Naive B cell (primary cell): Measurements from ENCODE around the gene ORMDL3. TPM values are rescaled to one million over a fixed set of nuclear protein-coding genes. Genes with fewer than 3 reads are reported as not detected.

Experiments
- ATAC-seq, 2 donors: fragments of 150-1000 bp; cut with Tn5 transposase; 2 replicates each; pipeline ENCODE4 v1.10.0; 2021; ENCODE audit warnings: low read depth in 2 of 2, mild to moderate bottlenecking in 2 of 2, moderate library complexity in 2 of 2
- DNase-seq: peaks from one replicate; pipeline ENCODE4 v3.0.0; 2022
- H3K27ac Mint-ChIP-seq, 6 donors: one replicate each; pipeline ENCODE4 v1.8.0; 2020 to 2022; ENCODE audit warnings: mild to moderate bottlenecking in 6 of 6, mixed read lengths in 6 of 6, moderate library complexity in 5 of 6, inconsistent platforms in 2 of 6
- H3K27me3 Mint-ChIP-seq, 3 donors: one replicate each; pipeline ENCODE4 v1.8.0; 2021 to 2022; ENCODE audit warnings: mixed read lengths in 3 of 3, mild to moderate bottlenecking in 1 of 3
- H3K36me3 Mint-ChIP-seq, 2 donors: one replicate each; pipeline ENCODE4 v1.8.0; 2020 to 2022; ENCODE audit warnings: mixed read lengths in 2 of 2, inconsistent platforms in 1 of 2, mild to moderate bottlenecking in 1 of 2
- H3K4me1 Mint-ChIP-seq, 3 donors: one replicate each; pipeline ENCODE4 v1.8.0; 2020 to 2022; ENCODE audit warnings: mixed read lengths in 3 of 3, inconsistent platforms in 1 of 3, mild to moderate bottlenecking in 1 of 3, moderate library complexity in 1 of 3
- H3K4me3 Mint-ChIP-seq, 8 donors: one replicate each; pipeline ENCODE4 v1.8.0; 2020 to 2022; ENCODE audit warnings: mild to moderate bottlenecking in 8 of 8, mixed read lengths in 8 of 8, moderate library complexity in 8 of 8, inconsistent platforms in 2 of 8
- H3K9me3 Mint-ChIP-seq, 7 donors: one replicate each; pipeline ENCODE4 v1.8.0; 2020 to 2022; ENCODE audit warnings: mixed read lengths in 7 of 7, mild to moderate bottlenecking in 5 of 7, inconsistent platforms in 2 of 7, moderate library complexity in 1 of 7
- polyA plus RNA-seq, 6 donors: library from polyadenylated mRNA; unstranded; fragments of 300-500 nt; fragmentation: Illumina TruSeq; gene quantifications; one replicate each; pipeline ENCODE4 v1.2.3, GENCODE V29; 2021; ENCODE audit warnings: low read depth in 6 of 6

The ORMDL3 gene
- polyA plus RNA-seq, 6 donors from 2014 or later = 71.8 to 181 (median 95.9) TPM

DNA sequence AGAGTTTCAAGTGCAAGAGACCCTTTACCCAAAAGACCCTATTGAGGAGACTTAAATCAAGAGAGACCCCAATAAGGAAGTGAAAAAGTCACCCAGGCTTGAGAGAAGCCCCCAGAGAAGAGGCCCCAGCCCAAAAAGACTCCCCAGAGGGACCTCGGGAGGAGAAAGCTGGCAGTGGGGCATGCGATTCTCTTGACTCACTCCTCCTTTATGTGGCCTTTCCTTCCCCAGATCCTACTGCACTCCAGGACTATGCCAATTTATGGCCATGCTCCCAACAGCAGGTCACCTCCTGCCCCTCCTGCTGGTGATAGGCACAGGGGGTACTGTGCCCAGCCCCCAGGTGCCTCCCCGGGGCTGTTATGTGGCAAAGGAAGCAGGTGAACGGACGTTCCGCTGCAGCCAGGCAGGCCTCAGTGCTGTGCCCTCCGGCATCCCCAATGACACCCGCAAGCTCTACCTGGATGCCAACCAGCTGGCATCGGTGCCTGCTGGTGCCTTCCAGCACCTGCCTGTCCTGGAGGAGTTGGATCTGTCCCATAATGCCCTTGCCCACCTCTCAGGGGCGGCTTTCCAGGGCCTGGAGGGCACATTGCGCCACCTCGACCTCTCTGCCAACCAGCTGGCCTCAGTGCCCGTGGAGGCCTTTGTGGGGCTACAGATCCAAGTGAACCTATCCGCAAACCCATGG is 16.4 kb upstream of the ORMDL3 start:
- DNase-seq = no peak
- Mint-ChIP-seq H3K4me3 (no peak overlapping the region), H3K4me1 (peaks cover 41 to 49% (median 45%) of the 10 kb centered on the region in 3 donors), H3K9me3 (no peaks in the 10 kb centered on the region), H3K27me3 (no peaks in the 10 kb centered on the region), H3K36me3 (no peaks in the 10 kb centered on the region), H3K27ac (peak overlapping the region in 3 of 6 donors; percentile 62 to 82 (median 73))
- no peak for ATAC-seq

DNA sequence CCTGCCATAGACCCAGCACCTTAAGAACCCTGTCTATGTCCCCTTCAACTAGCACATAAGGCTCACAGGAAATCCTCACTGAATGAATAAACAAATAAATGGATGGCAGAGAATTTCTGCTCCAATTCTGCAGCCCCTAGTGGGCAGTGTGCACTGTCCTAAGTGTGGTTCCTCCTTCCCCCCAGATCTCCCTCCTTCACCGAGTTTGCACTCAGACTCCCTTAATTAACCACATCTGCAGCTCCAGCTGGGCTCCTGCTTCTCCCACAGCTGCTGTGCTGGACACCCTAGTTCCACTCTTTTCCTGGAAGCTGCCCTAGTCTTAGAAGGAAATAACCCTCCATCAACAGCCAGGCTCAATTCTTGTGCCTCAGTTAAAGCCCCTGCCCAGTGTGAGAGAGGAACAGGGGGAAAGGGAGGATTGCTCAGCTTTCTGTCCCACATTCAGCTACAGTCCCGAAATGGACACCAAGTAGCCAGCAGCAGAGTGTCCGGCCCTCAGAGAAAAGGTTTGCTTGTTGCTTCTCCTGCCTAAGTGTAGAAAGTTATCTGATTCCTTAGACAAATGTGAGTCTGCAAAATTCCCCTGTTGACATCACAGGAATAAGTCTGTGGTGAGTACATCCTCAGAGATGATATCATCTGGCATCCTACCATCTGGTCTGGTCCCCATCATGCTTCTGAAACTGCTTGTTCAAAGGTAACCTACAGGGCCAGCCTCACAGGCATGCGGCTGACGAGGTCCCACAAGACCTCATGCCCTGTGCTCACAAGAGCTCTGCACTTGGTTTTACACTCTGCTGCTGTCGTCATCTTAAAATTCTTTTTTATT is 12.4 kb upstream of the ORMDL3 start:
- peak; percentile 33 for DNase-seq
- H3K27ac Mint-ChIP-seq = peak overlapping the region in 5 of 6 donors; percentile 53 to 94 (median 87)
- H3K4me3 Mint-ChIP-seq = peak overlapping the region in 2 of 8 donors; percentile 37 to 57
- H3K9me3 Mint-ChIP-seq = no peaks in the 10 kb centered on the region
- no peaks in the 10 kb centered on the region for H3K27me3 Mint-ChIP-seq
- H3K4me1 Mint-ChIP-seq = peaks cover 31 to 48% (median 45%) of the 10 kb centered on the region in 3 donors
- ATAC-seq = peak; percentile 78 to 81
- no peaks in the 10 kb centered on the region for H3K36me3 Mint-ChIP-seq

DNA sequence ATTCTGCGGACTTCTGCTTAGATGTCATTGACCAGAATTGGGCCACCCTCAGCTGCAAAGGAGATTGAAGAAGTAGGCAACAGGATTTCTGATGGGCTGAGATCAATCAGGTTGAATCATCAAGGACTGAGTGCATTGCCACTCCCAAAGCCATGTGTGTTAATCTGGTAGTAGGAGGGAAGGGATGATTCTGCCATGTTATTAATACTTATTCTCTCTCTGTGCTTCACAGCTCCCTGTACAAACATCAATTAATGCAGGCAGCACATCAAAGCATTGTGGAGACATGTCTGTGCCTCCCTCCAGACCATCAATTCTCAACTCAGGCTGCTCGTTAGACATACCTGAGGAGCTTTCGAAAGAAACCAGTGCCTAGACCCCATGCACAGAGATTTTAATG is 11.7 kb upstream of the ORMDL3 start:
- H3K36me3 Mint-ChIP-seq = no peaks in the 10 kb centered on the region
- H3K4me1 Mint-ChIP-seq = peaks cover 29 to 48% (median 48%) of the 10 kb centered on the region in 3 donors
- H3K27me3 Mint-ChIP-seq = no peaks in the 10 kb centered on the region
- ATAC-seq (no peak), DNase-seq (no peak)
- peak overlapping the region in 4 of 6 donors; percentile 61 to 94 (median 82) for H3K27ac Mint-ChIP-seq
- no peaks in the 10 kb centered on the region for H3K9me3 Mint-ChIP-seq
- peak overlapping the region in 1 of 8 donors; percentile 57 for H3K4me3 Mint-ChIP-seq

DNA sequence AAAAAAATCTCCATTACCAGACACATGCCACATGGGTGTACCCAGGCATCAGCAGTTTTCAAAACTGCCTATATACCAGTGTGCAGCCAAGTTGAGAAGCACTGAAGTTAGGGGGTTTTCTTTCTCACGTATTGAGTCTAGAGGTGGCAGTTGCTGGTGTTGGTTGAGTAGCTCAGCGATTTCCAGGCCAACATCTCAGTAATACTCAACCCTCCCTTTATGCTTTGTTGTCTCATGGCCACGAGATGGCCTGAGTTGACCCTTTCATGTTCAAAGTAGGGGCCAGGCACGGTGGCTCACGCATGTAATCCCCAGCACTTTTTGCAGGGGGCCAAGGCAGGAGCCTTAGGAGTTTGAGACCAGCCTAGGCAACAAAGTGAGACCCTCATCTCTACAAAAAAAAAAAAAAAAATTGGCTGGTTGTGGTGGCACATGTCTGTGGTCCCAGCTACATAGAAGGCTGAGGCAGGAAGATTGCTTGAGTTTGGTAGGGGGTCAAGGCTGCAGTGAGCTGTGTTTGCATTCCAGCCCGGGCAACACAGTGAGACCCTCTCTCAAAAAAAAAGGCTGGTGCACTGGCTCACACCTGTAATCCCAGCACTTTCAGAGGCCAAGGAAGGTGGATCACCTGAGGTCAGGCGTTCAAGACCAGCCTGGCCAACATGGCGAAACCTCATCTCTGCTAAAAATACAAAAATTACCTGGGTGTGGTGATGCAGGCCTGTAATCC is 10.9 kb upstream of the ORMDL3 start:
- H3K36me3 Mint-ChIP-seq = no peaks in the 10 kb centered on the region
- peaks cover 26 to 47% (median 40%) of the 10 kb centered on the region in 3 donors for H3K4me1 Mint-ChIP-seq
- H3K27ac Mint-ChIP-seq = peak overlapping the region in 3 of 6 donors; percentile 56 to 82 (median 61)
- no peaks in the 10 kb centered on the region for H3K9me3 Mint-ChIP-seq
- H3K4me3 Mint-ChIP-seq = peak overlapping the region in 1 of 8 donors; percentile 51
- ATAC-seq (peak; percentile 63 to 64), DNase-seq (no peak)
- H3K27me3 Mint-ChIP-seq = no peaks in the 10 kb centered on the region

DNA sequence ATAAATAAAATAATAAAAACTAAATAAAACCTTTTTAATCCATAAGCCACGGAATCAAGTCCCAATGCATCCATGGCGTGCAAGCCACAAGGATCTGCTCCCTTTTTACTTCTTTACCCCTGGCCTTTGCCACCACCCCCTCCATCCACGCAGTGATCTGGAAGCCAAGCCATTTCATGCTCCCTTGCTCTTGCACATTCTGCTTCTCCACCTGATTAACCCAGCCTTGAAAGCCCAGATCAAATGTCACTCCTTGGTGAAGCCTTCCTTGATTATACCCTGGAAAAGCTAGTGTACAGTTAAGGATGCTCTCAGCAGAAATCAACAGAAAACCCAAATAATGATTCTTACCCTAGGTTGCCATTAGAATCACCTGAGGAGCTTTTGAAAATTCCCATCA is 10.0 kb upstream of the ORMDL3 start:
- H3K27me3 Mint-ChIP-seq = no peaks in the 10 kb centered on the region
- H3K9me3 Mint-ChIP-seq = no peaks in the 10 kb centered on the region
- H3K4me1 Mint-ChIP-seq = peaks cover 23 to 48% (median 40%) of the 10 kb centered on the region in 3 donors
- ATAC-seq = no peak
- no peak overlapping the region for H3K4me3 Mint-ChIP-seq
- peak overlapping the region in 1 of 6 donors; percentile 65 for H3K27ac Mint-ChIP-seq
- H3K36me3 Mint-ChIP-seq = no peaks in the 10 kb centered on the region
- no peak for DNase-seq

DNA sequence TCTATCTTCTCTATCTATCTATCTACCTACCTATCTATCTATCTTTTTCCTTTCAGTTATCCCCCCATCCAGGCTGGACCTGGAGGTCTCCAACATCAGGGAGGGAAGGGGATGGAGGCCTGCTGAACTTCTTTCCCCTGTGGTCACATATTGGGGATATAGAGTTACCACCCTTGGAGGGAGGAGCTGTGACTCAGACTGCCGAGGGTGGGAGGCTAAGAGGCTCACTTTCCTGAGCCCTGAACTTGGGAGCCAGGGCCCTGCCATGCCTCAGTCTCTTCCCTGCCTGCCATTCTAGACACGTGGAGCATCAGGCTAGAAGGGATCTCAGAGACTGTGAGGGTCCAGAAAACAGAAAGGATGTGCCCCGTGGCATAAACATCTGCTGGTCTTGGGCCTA is 8.5 kb upstream of the ORMDL3 start:
- Mint-ChIP-seq H3K36me3 (no peaks in the 10 kb centered on the region), H3K27me3 (no peaks in the 10 kb centered on the region), H3K27ac (peak overlapping the region in 1 of 6 donors; percentile 47), H3K9me3 (no peaks in the 10 kb centered on the region), H3K4me1 (peaks cover 15 to 43% (median 36%) of the 10 kb centered on the region in 3 donors), H3K4me3 (no peak overlapping the region)
- no peak for DNase-seq
- no peak for ATAC-seq

DNA sequence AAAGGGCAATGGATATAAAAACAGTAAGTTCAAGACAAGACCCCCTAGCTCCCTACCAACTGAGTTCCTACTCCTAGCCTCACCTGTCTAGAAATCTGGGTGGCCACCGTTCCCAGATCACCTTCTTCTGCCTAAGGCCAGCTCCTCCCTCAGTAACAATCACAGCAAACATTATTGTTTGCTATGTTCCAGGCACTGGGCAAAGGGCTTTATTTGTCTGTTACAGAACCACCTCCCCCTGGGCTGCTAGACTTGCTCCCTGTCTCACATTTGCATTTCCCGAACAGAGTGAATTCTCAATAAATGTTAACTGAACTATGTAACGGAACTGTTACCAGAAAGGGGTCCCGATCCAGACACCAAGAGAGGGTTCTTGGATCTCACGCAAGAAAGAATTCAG is 6.9 kb upstream of the ORMDL3 start:
- Mint-ChIP-seq H3K36me3 (no peaks in the 10 kb centered on the region), H3K9me3 (no peaks in the 10 kb centered on the region), H3K4me3 (peak overlapping the region in 1 of 8 donors; percentile 31), H3K27me3 (no peaks in the 10 kb centered on the region), H3K27ac (peak overlapping the region in 1 of 6 donors; percentile 70), H3K4me1 (peaks cover 7 to 33% (median 28%) of the 10 kb centered on the region in 3 donors)
- DNase-seq (no peak), ATAC-seq (no peak)

DNA sequence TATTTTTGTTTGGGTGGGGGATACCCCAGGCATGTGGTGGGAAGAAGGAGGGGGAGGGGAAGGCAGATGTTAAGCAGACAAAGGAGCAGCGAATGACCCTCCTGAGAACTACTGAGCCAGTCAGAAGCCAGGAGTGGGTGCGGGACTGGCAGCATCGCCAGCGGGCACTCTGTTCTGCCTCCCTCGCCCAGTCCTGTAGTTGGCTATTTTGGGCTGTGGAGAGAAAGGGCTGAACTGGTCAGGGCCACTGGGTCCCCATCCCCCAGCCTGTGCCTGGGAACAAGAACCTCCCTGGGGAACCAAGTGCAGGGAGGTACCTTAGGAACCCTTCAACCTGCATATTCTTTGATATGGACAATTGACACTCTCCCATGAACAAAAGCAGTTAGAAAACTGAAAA is 6.5 kb upstream of the ORMDL3 start:
- peak overlapping the region in 1 of 8 donors; percentile 31 for H3K4me3 Mint-ChIP-seq
- no peaks in the 10 kb centered on the region for H3K9me3 Mint-ChIP-seq
- DNase-seq (no peak), ATAC-seq (no peak)
- H3K27ac Mint-ChIP-seq = peak overlapping the region in 2 of 6 donors; percentile 61 to 70
- H3K36me3 Mint-ChIP-seq = no peaks in the 10 kb centered on the region
- no peaks in the 10 kb centered on the region for H3K27me3 Mint-ChIP-seq
- peaks cover 3 to 28% (median 24%) of the 10 kb centered on the region in 3 donors for H3K4me1 Mint-ChIP-seq

DNA sequence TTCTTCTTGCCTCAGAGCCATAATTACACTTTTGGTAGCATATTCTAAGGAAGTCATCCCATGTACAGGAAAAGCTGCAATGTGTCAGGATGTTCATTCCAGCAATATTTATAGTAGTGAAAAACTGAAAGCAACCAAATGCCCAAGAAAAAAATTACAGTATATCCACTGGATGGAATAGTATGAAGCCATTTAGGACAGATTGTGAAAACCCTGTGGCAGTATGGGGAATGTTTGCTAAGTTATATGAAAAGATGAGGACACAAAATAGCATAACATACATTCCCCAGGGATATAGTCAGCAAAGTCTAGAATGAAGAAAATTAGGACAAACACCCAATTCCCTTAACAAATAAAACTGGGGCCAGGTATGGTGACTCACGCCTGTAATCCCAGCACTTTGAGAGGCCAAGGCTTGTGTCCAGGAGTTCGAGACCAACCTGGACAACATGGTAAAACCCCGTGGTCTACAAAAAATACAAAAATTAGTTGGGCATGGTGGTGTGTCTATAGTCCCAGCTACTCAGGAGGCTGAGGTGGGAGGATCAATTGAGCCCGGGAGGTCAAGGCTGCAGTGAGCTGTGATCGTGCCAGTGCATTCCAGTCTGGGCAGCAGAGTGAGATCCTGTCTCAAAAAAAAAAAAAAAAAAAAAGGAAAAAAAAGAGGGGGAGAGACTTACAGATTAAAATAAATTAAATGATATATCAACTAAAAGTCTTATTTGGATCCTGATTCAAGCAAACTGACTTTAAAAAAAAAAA is 2.4 kb upstream of the ORMDL3 start:
- ATAC-seq (no peak), DNase-seq (no peak)
- Mint-ChIP-seq H3K27me3 (no peaks in the 10 kb centered on the region), H3K4me1 (peaks cover 17 to 42% (median 34%) of the 10 kb centered on the region in 3 donors), H3K9me3 (no peaks in the 10 kb centered on the region), H3K27ac (no peak overlapping the region), H3K4me3 (peak overlapping the region in 2 of 8 donors; percentile 45 to 90), H3K36me3 (no peaks in the 10 kb centered on the region)

DNA sequence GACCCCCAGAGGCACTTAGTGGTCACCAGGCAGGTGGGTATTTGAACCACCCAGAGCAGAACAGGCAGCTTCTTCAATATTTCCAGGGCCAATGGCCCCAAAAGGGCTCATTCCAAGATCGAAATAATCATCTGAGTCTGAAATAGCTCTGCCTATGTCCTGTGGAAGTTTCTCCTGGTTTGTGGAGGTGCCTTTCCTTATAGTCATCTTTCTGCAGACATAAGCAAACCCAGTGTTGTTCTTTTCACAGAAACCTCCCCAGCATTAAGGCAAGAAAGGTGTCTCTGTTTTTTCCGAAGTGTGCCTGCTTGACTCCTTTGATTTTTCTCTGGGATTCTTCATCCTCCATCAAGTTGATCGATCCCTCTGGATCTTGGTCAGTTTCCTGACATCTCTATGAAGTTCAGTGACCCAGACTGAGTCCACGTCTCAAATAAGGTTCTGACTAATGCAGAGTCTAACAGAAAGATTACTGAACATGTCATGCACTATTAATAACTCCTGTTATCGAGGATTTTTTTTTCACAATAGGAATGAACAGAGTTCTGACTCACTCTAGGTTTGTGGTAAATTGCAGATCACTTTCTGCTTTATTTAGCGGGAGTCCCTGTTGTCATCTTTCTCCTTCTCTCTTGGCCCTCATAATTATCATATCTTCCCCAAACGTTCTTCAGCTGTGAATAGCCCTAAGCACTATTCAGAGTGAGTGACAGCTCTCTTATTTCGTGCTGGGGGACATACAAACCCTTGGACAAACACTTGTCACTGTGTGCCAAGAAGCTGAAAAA is 1.7 kb upstream of the ORMDL3 start:
- Mint-ChIP-seq H3K36me3 (no peaks in the 10 kb centered on the region), H3K27me3 (no peaks in the 10 kb centered on the region), H3K4me3 (peak overlapping the region in 5 of 8 donors; percentile 45 to 90 (median 65)), H3K4me1 (peaks cover 25 to 47% (median 42%) of the 10 kb centered on the region in 3 donors), H3K27ac (peak overlapping the region in 1 of 6 donors; percentile 78), H3K9me3 (no peaks in the 10 kb centered on the region)
- no peak for DNase-seq
- ATAC-seq = no peak

DNA sequence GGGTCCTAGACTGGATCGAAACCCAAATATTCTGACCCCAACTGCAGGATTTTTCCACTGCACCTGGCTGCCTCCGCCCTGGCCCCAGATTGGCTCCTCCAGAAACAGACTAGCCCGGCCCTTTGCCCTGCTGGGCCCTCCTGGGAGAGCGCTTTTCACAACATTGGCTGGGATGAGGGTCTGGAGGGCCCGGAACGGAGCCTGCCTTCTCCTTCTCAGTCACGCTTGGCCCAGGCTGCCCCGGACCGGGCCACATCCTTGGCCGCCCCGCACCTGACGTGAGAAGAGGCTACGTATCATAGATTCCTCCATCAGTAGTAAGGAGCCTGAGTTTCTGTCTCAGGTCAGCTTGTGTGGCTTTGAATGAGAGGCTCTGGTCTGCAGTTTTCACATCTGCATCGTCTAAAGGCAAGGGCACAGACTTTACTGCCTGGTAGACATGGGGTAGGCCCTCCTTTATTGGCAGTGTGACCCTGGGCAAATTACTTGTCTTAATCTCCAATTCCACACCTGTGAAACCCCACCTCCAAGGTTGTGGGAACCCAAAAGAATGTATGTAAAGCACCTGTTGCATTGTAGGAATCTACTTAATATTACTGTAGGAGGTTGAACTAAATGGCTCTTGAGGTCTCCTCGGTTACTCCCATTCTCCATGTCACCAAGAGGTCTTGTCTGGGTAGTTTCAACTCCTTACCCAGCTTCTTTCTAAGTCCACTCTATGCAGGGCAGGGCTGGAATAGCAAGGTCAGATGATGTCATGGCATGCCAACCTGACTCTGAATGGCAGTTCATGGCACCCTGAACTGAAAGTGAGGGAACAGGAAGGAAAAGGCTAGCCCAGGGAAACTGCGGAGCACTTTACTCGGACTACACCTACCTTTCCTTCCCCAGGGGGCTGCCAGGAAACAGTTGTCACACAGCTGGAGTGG is 792 bp upstream of the ORMDL3 start:
- DNase-seq (no peak), ATAC-seq (peak; percentile 1 to 7)
- Mint-ChIP-seq H3K27ac (peak overlapping the region in 5 of 6 donors; percentile 3 to 99 (median 90)), H3K27me3 (no peaks in the 10 kb centered on the region), H3K36me3 (peaks cover 0 to 3% of the 10 kb centered on the region in 2 donors), H3K4me1 (peaks cover 25 to 46% (median 45%) of the 10 kb centered on the region in 3 donors), H3K4me3 (peak overlapping the region; percentile 85 to 100 (median 94)), H3K9me3 (no peaks in the 10 kb centered on the region)
